Testis (tissue), 3 donors: ENCODE data around the gene GJB6. TPM values are rescaled to one million over a fixed set of nuclear protein-coding genes. Genes with fewer than 3 reads are reported as not detected.

Source experiments
- DNase-seq: peaks from one replicate; pipeline ENCODE4 v3.0.0-alpha.2; 2019
- H3K27ac ChIP-seq, 2 donors: fragments of 200-600 bp; sonication (generic); one replicate each; pipeline ENCODE4 v1.5.1; 2019
- H3K27me3 ChIP-seq: fragments of 200-600 bp; sonication (generic); one replicate; pipeline ENCODE4 v1.5.1; 2019
- H3K36me3 ChIP-seq: fragments of 200-600 bp; sonication (generic); one replicate; pipeline ENCODE4 v1.5.1; 2017; ENCODE audit warnings: low read depth; ENCODE audit errors: missing control alignments
- H3K4me1 ChIP-seq: fragments of 200-600 bp; sonication (generic); one replicate; pipeline ENCODE4 v1.5.1; 2019
- H3K4me3 ChIP-seq, 2 donors: fragments of 200-600 bp; sonication (generic); one replicate each; pipeline ENCODE4 v1.5.1; 2017 to 2019
- H3K9me3 ChIP-seq: fragments of 200-600 bp; sonication (generic); one replicate; pipeline ENCODE4 v1.5.1; 2017
- CTCF ChIP-seq, 3 experiments: fragments of 450-650 bp in 2 of 3; fragments of 200-600 bp in 1 of 3; sonication (generic) in 1 of 3; IDR thresholded peaks; one replicate each; pipeline ENCODE4 v1.5.1; 2016 to 2019; ENCODE audit warnings: antibody characterized with exemption in 3 of 3, mild to moderate bottlenecking in 2 of 3, moderate library complexity in 1 of 3
- POLR2A ChIP-seq: fragments of 450-650 bp; IDR thresholded peaks from one replicate; pipeline ENCODE4 v1.6.1; 2017; ENCODE audit warnings: antibody characterized with exemption, mild to moderate bottlenecking, moderate library complexity
- WGBS, 2 donors: methylation state at CpG; one replicate each; pipeline ENCODE4 v1.1.5; 2018; 5-methylcytosine and 5-hydroxymethylcytosine counted together
- intact Hi-C: fragments of 100-400 bp; cut with DNase I; formaldehyde crosslinking; loops from one replicate; pipeline ENCODE4 v1.15.1; 2023; ENCODE audit warnings: low total_unique reads
- polyA plus RNA-seq: library from polyadenylated mRNA; stranded (reverse); fragments of 350-450 nt; fragmentation: Illumina TruSeq; extraction: RNeasy Lipid Tissue Mini Kit (QIAGEN cat#74804); gene quantifications from one replicate; pipeline ENCODE4 v1.2.3, GENCODE V29; 2014; ENCODE audit warnings: low read depth, low replicate concordance; ENCODE audit not compliant: insufficient read depth
- total RNA-seq, 2 donors: library from RNA; depleted of rRNA; stranded (reverse); fragments of >200 nt; gene quantifications; one replicate each; pipeline ENCODE4 v1.2.3, GENCODE V29; 2016

GJB6 gene
- total and polyA plus RNA-seq, 3 donors from 2014 or later, result 1.4 to 1.8 (median 1.7) TPM

GRCh38 chr13:20247403-20247802 is 15.3 kb upstream of the GJB6 start:
- H3K9me3 ChIP-seq, result no peaks in the 10 kb centered on the region
- H3K4me3 ChIP-seq, result no peak overlapping the region
- no peak for TF ChIP-seq POLR2A
- no peak for TF ChIP-seq CTCF (IDR thresholded peaks at IDR 0.05)
- 74 to 77% methylated on average over 4 to 14 of the region's 14 CpGs for WGBS, 2 donors
- H3K4me1 ChIP-seq, result no peaks in the 10 kb centered on the region
- no peak overlapping the region for H3K27ac ChIP-seq
- no peak for DNase-seq
- H3K36me3 ChIP-seq, result no peaks in the 10 kb centered on the region
- intact Hi-C loops, result no loop called here
- no peaks in the 10 kb centered on the region for H3K27me3 ChIP-seq

GRCh38 chr13:20241593-20241992 is 9.5 kb upstream of the GJB6 start:
- H3K4me1 ChIP-seq, result no peaks in the 10 kb centered on the region
- H3K4me3 ChIP-seq, result no peak overlapping the region
- no peaks in the 10 kb centered on the region for H3K27me3 ChIP-seq
- H3K27ac ChIP-seq, result no peak overlapping the region
- DNase-seq, result no peak
- no peaks in the 10 kb centered on the region for H3K36me3 ChIP-seq
- WGBS, 2 donors, result 83 to 91% methylated on average over 2 of the region's 2 CpGs
- TF ChIP-seq CTCF (IDR thresholded peaks at IDR 0.05) (no peak), POLR2A (no peak)
- intact Hi-C loops, result no loop called here
- no peaks in the 10 kb centered on the region for H3K9me3 ChIP-seq

GRCh38 chr13:20239748-20240147 is 7.6 kb upstream of the GJB6 start:
- 82 to 83% methylated on average over 6 of the region's 6 CpGs for WGBS, 2 donors
- intact Hi-C loops, result no loop called here

DNA sequence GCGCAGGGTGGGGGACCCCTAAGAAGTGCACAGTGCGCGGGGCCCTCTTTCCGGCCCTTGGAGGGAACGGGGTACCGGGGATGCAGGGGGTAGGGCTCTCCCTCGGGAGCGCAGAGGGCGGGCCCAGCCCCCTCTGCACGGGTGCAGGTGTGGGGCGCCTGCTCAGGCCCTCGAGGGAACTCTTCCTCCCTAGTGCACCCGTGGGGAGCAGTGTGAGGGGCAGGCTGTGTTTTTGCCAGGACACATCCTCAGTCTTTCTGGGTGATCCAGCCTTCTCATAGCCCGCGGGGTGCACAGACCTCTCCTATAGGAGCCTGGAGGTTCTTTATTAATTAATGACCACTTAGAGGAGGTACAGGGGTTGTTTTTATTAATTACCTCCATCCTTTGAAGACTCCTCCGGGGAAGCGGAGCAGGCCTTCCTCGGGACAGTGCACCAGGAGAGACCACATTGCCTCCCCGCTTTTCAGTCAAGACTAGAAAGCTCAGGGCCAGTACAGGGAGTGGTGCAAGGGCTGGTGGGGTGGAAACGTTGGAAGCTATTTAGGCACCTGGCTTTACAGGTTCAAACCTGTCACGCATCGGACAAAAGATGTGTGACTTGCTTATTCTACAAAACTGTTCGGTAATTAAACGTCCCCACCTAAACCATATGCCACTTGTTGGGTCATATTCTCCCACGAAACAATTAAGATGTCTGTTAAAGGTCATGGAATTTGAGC is 598 bp upstream of the GJB6 start:
- no peak overlapping the region for H3K27ac ChIP-seq
- WGBS, 2 donors, result 31 to 34% methylated on average over 12 to 20 of the region's 25 CpGs
- no peaks in the 10 kb centered on the region for H3K4me1 ChIP-seq
- peak overlapping the region; percentile 24 to 41 for H3K4me3 ChIP-seq
- H3K9me3 ChIP-seq, result no peaks in the 10 kb centered on the region
- TF ChIP-seq CTCF (IDR thresholded peaks at IDR 0.05) (no peak), POLR2A (no peak)
- DNase-seq, result no peak
- intact Hi-C loops, result no loop called here
- H3K27me3 ChIP-seq, result no peaks in the 10 kb centered on the region
- H3K36me3 ChIP-seq, result no peaks in the 10 kb centered on the region

More at GRCh38 chr13:20239748-20240147, 7.6 kb upstream of the GJB6 start:
- Histone ChIP-seq H3K27ac (no peak overlapping the region), H3K4me3 (no peak overlapping the region), H3K36me3 (no peaks in the 10 kb centered on the region), H3K4me1 (no peaks in the 10 kb centered on the region), H3K27me3 (no peaks in the 10 kb centered on the region), H3K9me3 (no peaks in the 10 kb centered on the region)
- TF ChIP-seq POLR2A, result no peak
- no peak for TF ChIP-seq CTCF (IDR thresholded peaks at IDR 0.05)
- no peak for DNase-seq
